Natural killer cell treated with Interleukin-12 subunit alpha and Interleukin-12 subunit beta and Interleukin-15 and Interleukin-18, amount 100 ng/mL, for 72 hours (primary cell): Measurements from ENCODE around the gene KRTAP9-4. TPM values are rescaled to one million over a fixed set of nuclear protein-coding genes. Genes with fewer than 3 reads are reported as not detected.
"Not testable (repeated sequence)": the region's sequence is repeated elsewhere in the genome, so short reads cannot be mapped to it uniquely, and the experiment has no call there.

ENCODE experiments used
- ATAC-seq, 2 donors: fragments of 150-1000 bp; cut with Tn5 transposase in 1 of 2; sonication (Bioruptor Pico), chemical (Tn5 transposase) in 1 of 2; 2 replicates each; pipeline ENCODE4 v1.10.0; 2021
- DNase-seq: peaks from one replicate; pipeline ENCODE4 v3.0.0; 2022; ENCODE audit warnings: low spot score
- H3K27ac Mint-ChIP-seq, 2 donors: 1 replicate in 1 of 2; 2 replicates in 1 of 2; pipeline ENCODE4 v1.8.0; 2022; ENCODE audit warnings: mixed read lengths in 2 of 2, mild to moderate bottlenecking in 1 of 2, moderate library complexity in 1 of 2
- H3K27me3 Mint-ChIP-seq, 2 donors: 1 replicate in 1 of 2; 2 replicates in 1 of 2; pipeline ENCODE4 v1.8.0; 2022; ENCODE audit warnings: mixed read lengths in 2 of 2
- H3K36me3 Mint-ChIP-seq: one replicate; pipeline ENCODE4 v1.8.0; 2022; ENCODE audit warnings: mixed read lengths
- H3K4me1 Mint-ChIP-seq, 2 donors: 1 replicate in 1 of 2; 2 replicates in 1 of 2; pipeline ENCODE4 v1.8.0; 2022; ENCODE audit warnings: low read depth in 2 of 2, mixed read lengths in 2 of 2, mild to moderate bottlenecking in 1 of 2
- H3K4me3 Mint-ChIP-seq: one replicate; pipeline ENCODE4 v1.8.0; 2022; ENCODE audit warnings: mixed read lengths
- H3K9me3 Mint-ChIP-seq: 2 replicates; pipeline ENCODE4 v1.8.0; 2022; ENCODE audit warnings: mixed read lengths
- total RNA-seq, 2 donors: library from RNA; stranded (reverse); gene quantifications; one replicate each; pipeline ENCODE4 v1.2.3, GENCODE V29; 2022

The KRTAP9-4 gene
- total RNA-seq, 2 donors from 2014 or later: not detected

DNA sequence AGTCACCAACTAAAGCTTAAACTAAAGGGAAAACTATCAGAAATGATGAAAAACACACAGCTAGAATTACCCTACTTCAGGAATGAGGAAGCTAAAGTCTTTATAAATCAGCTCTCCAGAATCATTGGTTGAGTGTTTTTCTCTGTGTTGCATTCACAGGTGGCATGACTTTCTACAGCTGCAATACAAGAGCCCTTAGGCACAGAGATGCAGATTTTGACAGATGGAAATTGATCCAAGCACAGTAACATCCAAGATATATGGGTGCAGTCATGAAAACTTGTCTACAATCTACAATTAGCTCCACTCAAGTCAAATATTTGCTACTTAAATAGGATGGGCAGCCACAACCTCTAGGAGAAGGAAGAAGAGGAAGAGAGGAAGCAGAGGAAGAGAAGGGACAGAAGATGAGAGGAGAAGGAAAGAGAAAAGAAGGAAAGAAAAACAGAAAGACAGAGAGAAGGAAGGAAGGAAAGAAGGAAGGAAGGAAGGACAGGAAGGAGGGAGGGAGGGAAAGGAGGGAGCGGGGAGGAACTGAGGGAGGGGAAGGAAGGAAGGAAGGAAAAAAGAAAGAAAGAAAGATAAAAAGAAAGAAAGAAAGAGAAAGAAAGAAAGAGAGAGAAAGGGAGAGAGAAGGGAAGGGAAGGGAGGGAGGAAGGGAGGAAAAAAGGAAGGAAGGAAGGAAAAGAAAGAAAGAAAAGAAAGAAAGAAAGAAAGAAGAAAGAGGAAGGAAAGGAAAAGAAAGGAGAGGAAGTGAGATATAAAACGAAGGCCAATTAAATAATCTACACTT is 2.3 kb upstream of the KRTAP9-4 start:
- H3K4me3 Mint-ChIP-seq, H3K27ac Mint-ChIP-seq, H3K36me3 Mint-ChIP-seq, ATAC-seq, H3K9me3 Mint-ChIP-seq, H3K4me1 Mint-ChIP-seq, DNase-seq: not testable (repeated sequence)
- H3K27me3 Mint-ChIP-seq: peaks cover 27 to 28% of the 10 kb centered on the region in 2 donors

GRCh38 chr17:41251261-41251660 is 1.8 kb downstream of the KRTAP9-4 start:
- no peak overlapping the region for H3K27ac Mint-ChIP-seq
- ATAC-seq (no peak), DNase-seq (no peak)
- no peak overlapping the region for H3K4me3 Mint-ChIP-seq
- H3K4me1 Mint-ChIP-seq: no peaks in the 10 kb centered on the region
- H3K27me3 Mint-ChIP-seq: peaks cover 26 to 37% of the 10 kb centered on the region in 2 donors
- H3K9me3 Mint-ChIP-seq: no peaks in the 10 kb centered on the region
- H3K36me3 Mint-ChIP-seq: no peaks in the 10 kb centered on the region

- DNase-seq: no peak
- Mint-ChIP-seq H3K9me3 (no peaks in the 10 kb centered on the region), H3K27me3 (peaks cover 35 to 57% of the 10 kb centered on the region in 2 donors), H3K4me1 (no peaks in the 10 kb centered on the region), H3K4me3 (no peak overlapping the region), H3K27ac (no peak overlapping the region), H3K36me3 (no peaks in the 10 kb centered on the region)
- no peak for ATAC-seq
These were observed 5.4 kb downstream of the KRTAP9-4 start for GRCh38 chr17:41254861-41255260.

- H3K36me3 Mint-ChIP-seq, H3K4me1 Mint-ChIP-seq, H3K9me3 Mint-ChIP-seq, DNase-seq, ATAC-seq, H3K4me3 Mint-ChIP-seq, H3K27ac Mint-ChIP-seq: not testable (repeated sequence)
- H3K27me3 Mint-ChIP-seq: peaks cover 32 to 49% of the 10 kb centered on the region in 2 donors
These were observed 6.1 kb downstream of the KRTAP9-4 start, which contains the start of gene KRTAP9-9 for GRCh38 chr17:41255381-41256290. Gene KRTAP9-9, plus strand, starts transcription at chr17:41255384.

DNA sequence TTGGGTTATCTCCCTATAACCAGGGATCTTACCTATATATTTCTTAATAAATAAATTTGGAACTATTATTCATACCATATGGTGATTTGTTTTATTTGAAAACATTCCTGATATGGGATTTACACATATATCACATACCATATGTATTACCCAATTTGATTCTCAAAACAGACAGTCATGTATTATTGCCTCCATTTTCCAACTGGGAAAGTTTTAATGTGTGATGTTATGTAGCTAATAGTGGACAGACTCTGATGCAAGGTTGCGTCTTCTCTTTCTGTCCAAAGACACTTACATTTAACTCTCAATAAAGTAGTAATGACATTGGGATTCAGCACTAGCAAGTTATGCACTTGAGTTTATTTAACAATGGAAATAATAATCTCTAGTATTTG is 6.8 kb downstream of the KRTAP9-4 start:
- Mint-ChIP-seq H3K9me3 (no peaks in the 10 kb centered on the region), H3K36me3 (no peaks in the 10 kb centered on the region), H3K4me1 (no peaks in the 10 kb centered on the region), H3K4me3 (no peak overlapping the region), H3K27ac (no peak overlapping the region), H3K27me3 (peaks cover 35 to 48% of the 10 kb centered on the region in 2 donors)
- DNase-seq (no peak), ATAC-seq (no peak)

GRCh38 chr17:41258406-41258805 is 8.9 kb downstream of the KRTAP9-4 start:
- H3K4me3 Mint-ChIP-seq: no peak overlapping the region
- DNase-seq (no peak), ATAC-seq (no peak)
- H3K4me1 Mint-ChIP-seq: no peaks in the 10 kb centered on the region
- H3K27ac Mint-ChIP-seq: no peak overlapping the region
- no peaks in the 10 kb centered on the region for H3K9me3 Mint-ChIP-seq
- peaks cover 43 to 47% of the 10 kb centered on the region in 2 donors for H3K27me3 Mint-ChIP-seq
- H3K36me3 Mint-ChIP-seq: no peaks in the 10 kb centered on the region

DNA sequence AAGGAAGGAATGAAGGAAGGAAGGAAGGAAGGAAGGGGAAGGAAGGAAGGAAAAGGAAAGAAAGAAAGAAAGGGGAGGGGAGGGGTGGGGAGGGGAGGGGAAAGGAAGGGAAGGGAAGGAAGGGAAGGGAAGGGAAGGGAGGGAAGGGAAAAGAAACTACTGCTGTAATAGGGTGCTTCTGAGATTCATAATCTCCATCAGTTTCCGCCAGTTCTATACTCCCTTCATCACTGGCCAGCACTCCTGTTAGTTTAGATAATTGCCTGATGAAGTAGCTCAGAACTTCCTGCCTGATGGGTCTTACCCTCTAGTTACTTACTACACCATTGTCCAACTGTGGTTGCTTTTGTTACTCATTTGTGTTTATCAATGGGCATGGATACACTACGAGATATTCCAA is 13.7 kb downstream of the KRTAP9-4 start:
- Mint-ChIP-seq H3K27me3 (peaks cover 30 to 51% of the 10 kb centered on the region in 2 donors), H3K27ac (no peak overlapping the region), H3K4me1 (no peaks in the 10 kb centered on the region), H3K36me3 (no peaks in the 10 kb centered on the region), H3K4me3 (no peak overlapping the region), H3K9me3 (no peaks in the 10 kb centered on the region)
- DNase-seq (no peak), ATAC-seq (no peak)

DNA sequence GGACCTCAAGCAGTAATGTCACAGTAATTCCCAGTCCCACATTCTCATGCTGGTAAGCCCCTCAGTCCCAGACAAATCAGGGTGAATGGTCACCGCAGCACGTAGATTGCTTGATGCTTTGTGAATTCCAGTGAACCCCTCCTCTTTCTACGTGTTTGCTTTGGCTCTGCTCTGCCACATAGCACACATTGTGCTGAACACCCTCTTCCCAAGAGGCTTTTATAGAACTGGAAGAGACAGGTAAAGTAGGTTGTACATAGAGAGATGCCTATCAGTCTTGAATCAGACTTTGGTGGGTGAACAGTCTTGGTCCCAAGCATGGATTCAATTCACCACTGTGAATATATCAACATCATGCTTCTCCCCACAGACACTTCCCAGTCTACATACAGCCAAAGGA is 15.1 kb downstream of the KRTAP9-4 start:
- no peak for ATAC-seq

GRCh38 chr17:41265078-41265477 is 15.6 kb downstream of the KRTAP9-4 start, which contains the start of gene KRTAP9-6:
Gene KRTAP9-6, plus strand, starts transcription at chr17:41265378. Its CDS starts 0 bp downstream, at chr17:41265378.
- peaks cover 25 to 56% of the 10 kb centered on the region in 2 donors for H3K27me3 Mint-ChIP-seq
- no peak for ATAC-seq
- H3K27ac Mint-ChIP-seq: no peak within 1 kb of the TSS
- H3K4me1 Mint-ChIP-seq: no peaks in the 10 kb centered on the region
- no peaks in the 10 kb centered on the region for H3K9me3 Mint-ChIP-seq
- no peaks in the 10 kb centered on the region for H3K36me3 Mint-ChIP-seq
- H3K4me3 Mint-ChIP-seq: no peak within 1 kb of the TSS
- DNase-seq: no peak

More for the DNA sequence above, 15.1 kb downstream of the KRTAP9-4 start:
- Mint-ChIP-seq H3K9me3 (no peaks in the 10 kb centered on the region), H3K4me1 (no peaks in the 10 kb centered on the region), H3K4me3 (no peak overlapping the region), H3K36me3 (no peaks in the 10 kb centered on the region), H3K27me3 (peaks cover 26 to 54% of the 10 kb centered on the region in 2 donors), H3K27ac (no peak overlapping the region)
- DNase-seq: no peak

- no peak for DNase-seq
- Mint-ChIP-seq H3K27ac (no peak overlapping the region), H3K9me3 (no peaks in the 10 kb centered on the region), H3K27me3 (peaks cover 10 to 61% of the 10 kb centered on the region in 2 donors), H3K36me3 (no peaks in the 10 kb centered on the region), H3K4me1 (no peaks in the 10 kb centered on the region), H3K4me3 (no peak overlapping the region)
- no peak for ATAC-seq
These were observed 18.2 kb downstream of the KRTAP9-4 start for GRCh38 chr17:41267711-41268110.

DNA sequence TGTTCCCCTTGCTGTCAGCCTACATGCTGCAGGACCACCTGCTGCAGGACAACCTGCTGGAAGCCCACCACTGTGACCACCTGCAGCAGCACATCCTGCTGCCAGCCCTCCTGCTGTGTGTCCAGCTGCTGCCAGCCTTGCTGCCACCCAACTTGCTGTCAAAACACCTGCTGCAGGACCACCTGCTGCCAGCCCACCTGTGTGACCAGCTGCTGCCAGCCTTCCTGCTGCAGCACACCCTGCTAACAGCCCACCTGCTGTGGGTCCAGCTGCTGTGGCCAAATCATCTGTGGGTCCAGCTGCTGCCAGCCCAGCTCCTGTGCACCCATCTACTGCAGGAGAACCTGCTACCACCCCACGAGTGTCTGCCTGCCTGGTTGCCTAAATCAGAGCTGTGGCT is 21.8 kb downstream of the KRTAP9-4 start:
- not testable (repeated sequence) for H3K27ac Mint-ChIP-seq, H3K4me1 Mint-ChIP-seq, H3K4me3 Mint-ChIP-seq

GRCh38 chr17:41271858-41272257 is 22.4 kb downstream of the KRTAP9-4 start:
- no peak for DNase-seq
- Mint-ChIP-seq H3K4me1 (no peaks in the 10 kb centered on the region), H3K36me3 (no peaks in the 10 kb centered on the region), H3K27ac (no peak overlapping the region), H3K27me3 (peaks cover 9 to 61% of the 10 kb centered on the region in 2 donors), H3K4me3 (no peak overlapping the region), H3K9me3 (no peaks in the 10 kb centered on the region)
- ATAC-seq: no peak

More for the DNA sequence above, 21.8 kb downstream of the KRTAP9-4 start:
- H3K27me3 Mint-ChIP-seq: peaks cover 6 to 61% of the 10 kb centered on the region in 2 donors
- H3K9me3 Mint-ChIP-seq, H3K36me3 Mint-ChIP-seq, DNase-seq, ATAC-seq: not testable (repeated sequence)

- H3K4me3 Mint-ChIP-seq, DNase-seq, H3K9me3 Mint-ChIP-seq, H3K4me1 Mint-ChIP-seq, H3K36me3 Mint-ChIP-seq, ATAC-seq, H3K27ac Mint-ChIP-seq: not testable (repeated sequence)
- H3K27me3 Mint-ChIP-seq: peaks cover 20 to 35% of the 10 kb centered on the region in 2 donors
These were observed 26.2 kb downstream of the KRTAP9-4 start, which contains the start of gene KRTAP9-7 for GRCh38 chr17:41275648-41276190. Gene KRTAP9-7, plus strand, starts transcription at chr17:41275698. Its CDS starts 0 bp downstream, at chr17:41275698.
